HCT116 (cell line): ENCODE measurements around the gene SAMD1.

ENCODE experiments used
- CTCF ChIP-seq, 3 experiments: fragments of 200-600 bp in 1 of 3; sonication (generic) in 1 of 3; IDR thresholded peaks in 2 of 3; conservative IDR thresholded peaks in 1 of 3; 2 replicates each; pipeline ENCODE4 v1.5.1; 2012 to 2017; ENCODE audit warnings: low read depth in 2 of 3, low read length in 2 of 3, antibody characterized with exemption in 1 of 3, borderline replicate concordance in 1 of 3, control low read depth in 1 of 3, mild to moderate bottlenecking in 1 of 3, mixed read lengths in 1 of 3, mixed run types in 1 of 3, moderate library complexity in 1 of 3; ENCODE audit not compliant: insufficient read depth in 1 of 3
- EGR1 ChIP-seq: IDR thresholded peaks from 2 replicates; pipeline ENCODE4 v1.6.1; 2012; ENCODE audit warnings: low read depth
- EZH2 ChIP-seq: fragments of 200-600 bp; sonication (generic); IDR thresholded peaks from 2 replicates; pipeline ENCODE4 v1.6.1; 2017; ENCODE audit warnings: antibody characterized with exemption, mixed run types
- JUND ChIP-seq: IDR thresholded peaks from 2 replicates; pipeline ENCODE4 v1.6.1; 2012
- POLR2A ChIP-seq: IDR thresholded peaks from 2 replicates; pipeline ENCODE4 v1.7.0; 2011; ENCODE audit warnings: borderline replicate concordance; ENCODE audit not compliant: insufficient read depth, insufficient read length; ENCODE audit errors: extremely low read depth
- POLR2AphosphoS5 ChIP-seq: IDR thresholded peaks from 2 replicates; pipeline ENCODE4 v1.6.1; 2011; ENCODE audit warnings: mild to moderate bottlenecking, low read depth, low read length, moderate library complexity
- RAD21 ChIP-seq: IDR thresholded peaks from 2 replicates; pipeline ENCODE4 v1.6.1; 2012; ENCODE audit warnings: low read depth, mild to moderate bottlenecking
- SP1 ChIP-seq: IDR thresholded peaks from 2 replicates; pipeline ENCODE4 v1.6.1; 2012; ENCODE audit warnings: low read depth
- ZNF274 ChIP-seq: fragments of 200-500 bp; sonication (Bioruptor generic); IDR thresholded peaks from 2 replicates; pipeline ENCODE4 v1.6.1; 2014; ENCODE audit warnings: mild to moderate bottlenecking, low read depth, low read length, inconsistent platforms

GRCh38 chr19:14078411-14078810 is 12.1 kb downstream of the SAMD1 start:
- TF ChIP-seq JUND, result no peak
- TF ChIP-seq CTCF (IDR thresholded peaks at IDR 0.05 in 2 of 3, conservative IDR thresholded peaks at IDR 0.05 in 1 of 3; ENCODE audit: borderline replicate concordance in 1 of 3, insufficient read depth in 1 of 3, low read depth in 2 of 3, low read length in 2 of 3), result no peak
- no peak for TF ChIP-seq POLR2A
- no peak for TF ChIP-seq ZNF274
- TF ChIP-seq EGR1, result no peak
- no peak for TF ChIP-seq RAD21
- no peak for TF ChIP-seq SP1
- no peak for TF ChIP-seq EZH2
- no peak for TF ChIP-seq POLR2AphosphoS5
